IMR-90 (cell line): Measurements from ENCODE around the gene IKZF3.

ENCODE experiments used
- MXI1 ChIP-seq: IDR thresholded peaks from 2 replicates; pipeline ENCODE4 v1.6.1; 2012; ENCODE audit warnings: low read depth, mild to moderate bottlenecking, low read length, moderate library complexity, borderline replicate concordance
- POLR2A ChIP-seq: IDR thresholded peaks from 2 replicates; pipeline ENCODE4 v1.6.1; 2012; ENCODE audit warnings: mild to moderate bottlenecking, low read depth, low read length
- TF ChIP-seq, protein P1 (sequence below): conservative IDR thresholded peaks from 2 replicates; pipeline ENCODE4 v1.5.1; 2012; ENCODE audit warnings: mild to moderate bottlenecking, low read depth, low read length, improper control_type of control experiment

DNA sequence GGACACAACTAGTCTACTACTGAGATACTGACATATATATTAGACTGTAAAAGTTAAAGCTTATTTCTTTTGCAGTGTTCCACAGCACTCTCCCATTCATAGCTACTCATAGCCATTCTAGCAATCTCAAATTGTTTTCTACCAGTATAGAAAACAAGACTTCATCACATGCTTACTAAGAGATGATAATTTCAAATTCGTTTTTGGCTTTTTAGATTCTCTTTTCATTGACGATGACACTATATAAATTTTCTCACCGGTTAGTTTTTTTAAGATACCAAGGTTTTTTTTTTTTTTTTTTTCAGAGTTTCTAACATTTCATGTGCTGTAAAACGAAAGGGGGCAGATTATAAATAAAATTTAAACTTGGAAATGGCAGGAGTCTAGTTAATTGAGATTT, 17.9 kb downstream of the IKZF3 start:
- no peak for TF ChIP-seq POLR2A
- TF ChIP-seq MXI1, result no peak
- TF ChIP-seq, protein P1, sequence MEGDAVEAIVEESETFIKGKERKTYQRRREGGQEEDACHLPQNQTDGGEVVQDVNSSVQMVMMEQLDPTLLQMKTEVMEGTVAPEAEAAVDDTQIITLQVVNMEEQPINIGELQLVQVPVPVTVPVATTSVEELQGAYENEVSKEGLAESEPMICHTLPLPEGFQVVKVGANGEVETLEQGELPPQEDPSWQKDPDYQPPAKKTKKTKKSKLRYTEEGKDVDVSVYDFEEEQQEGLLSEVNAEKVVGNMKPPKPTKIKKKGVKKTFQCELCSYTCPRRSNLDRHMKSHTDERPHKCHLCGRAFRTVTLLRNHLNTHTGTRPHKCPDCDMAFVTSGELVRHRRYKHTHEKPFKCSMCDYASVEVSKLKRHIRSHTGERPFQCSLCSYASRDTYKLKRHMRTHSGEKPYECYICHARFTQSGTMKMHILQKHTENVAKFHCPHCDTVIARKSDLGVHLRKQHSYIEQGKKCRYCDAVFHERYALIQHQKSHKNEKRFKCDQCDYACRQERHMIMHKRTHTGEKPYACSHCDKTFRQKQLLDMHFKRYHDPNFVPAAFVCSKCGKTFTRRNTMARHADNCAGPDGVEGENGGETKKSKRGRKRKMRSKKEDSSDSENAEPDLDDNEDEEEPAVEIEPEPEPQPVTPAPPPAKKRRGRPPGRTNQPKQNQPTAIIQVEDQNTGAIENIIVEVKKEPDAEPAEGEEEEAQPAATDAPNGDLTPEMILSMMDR, result no peak
